ENCODE measurements around the gene CLPSL1. TPM values are rescaled to one million over a fixed set of nuclear protein-coding genes. Genes with fewer than 3 reads are reported as not detected.

Gene CLPSL1
- total RNA-seq, 3 donors from 2014 or later (not counting 1 experiment from before 2014, with no cell fraction given): not detected

- no peak overlapping the region for H3K4me3 ChIP-seq (ENCODE audit: low read length)
- ATAC-seq: no peak
- Mint-ChIP-seq H3K4me3 (no peak overlapping the region), H3K4me1 (no peaks in the 10 kb centered on the region), H3K27ac (no peak overlapping the region), H3K36me3 (no peaks in the 10 kb centered on the region), H3K27me3 (ENCODE audit: low read depth in 2 of 2) (no peaks in the 10 kb centered on the region), H3K9me3 (peaks cover 0 to 4% of the 10 kb centered on the region in 2 donors)
- no peaks in the 10 kb centered on the region for H3K36me3 ChIP-seq (ENCODE audit: control insufficient read depth, insufficient read depth, low read length)
- no peaks in the 10 kb centered on the region for H3K9me3 ChIP-seq (ENCODE audit: control insufficient read depth, insufficient read depth, low read length)
- no peak for TF ChIP-seq CTCF (IDR thresholded peaks at IDR 0.05)
- DNase-seq: no peak
- no peak overlapping the region for H3K27ac ChIP-seq (ENCODE audit: low read length)
- WGBS (ENCODE audit: insufficient coverage): 95% methylated on average over 7 of the region's 7 CpGs
- intact Hi-C loops (cut with micrococcal nuclease): no loop called here
- no peaks in the 10 kb centered on the region for H3K4me1 ChIP-seq (ENCODE audit: control insufficient read depth, insufficient read depth, low read length)
- H3K27me3 ChIP-seq (ENCODE audit: control insufficient read depth, insufficient read depth, low read length): no peaks in the 10 kb centered on the region
Observed at GRCh38 chr6:35750557-35750956, 30.3 kb upstream of the CLPSL1 start.

- no peak overlapping the region for H3K4me3 ChIP-seq (ENCODE audit: low read length)
- H3K4me1 ChIP-seq (ENCODE audit: control insufficient read depth, insufficient read depth, low read length): no peaks in the 10 kb centered on the region
- intact Hi-C loops (cut with micrococcal nuclease): no loop called here
- Mint-ChIP-seq H3K27ac (no peak overlapping the region), H3K9me3 (peaks cover 0 to 4% of the 10 kb centered on the region in 2 donors), H3K4me3 (no peak overlapping the region), H3K4me1 (no peaks in the 10 kb centered on the region), H3K36me3 (no peaks in the 10 kb centered on the region), H3K27me3 (ENCODE audit: low read depth in 2 of 2) (no peaks in the 10 kb centered on the region)
- no peaks in the 10 kb centered on the region for H3K27me3 ChIP-seq (ENCODE audit: control insufficient read depth, insufficient read depth, low read length)
- TF ChIP-seq CTCF (IDR thresholded peaks at IDR 0.05): no peak
- no peaks in the 10 kb centered on the region for H3K9me3 ChIP-seq (ENCODE audit: control insufficient read depth, insufficient read depth, low read length)
- DNase-seq (no peak), ATAC-seq (no peak)
- H3K36me3 ChIP-seq (ENCODE audit: control insufficient read depth, insufficient read depth, low read length): no peaks in the 10 kb centered on the region
- H3K27ac ChIP-seq (ENCODE audit: low read length): no peak overlapping the region
- 82% methylated on average over 4 of the region's 4 CpGs for WGBS (ENCODE audit: insufficient coverage)
Observed at GRCh38 chr6:35751594-35751993, 29.2 kb upstream of the CLPSL1 start.

- H3K27ac ChIP-seq (ENCODE audit: low read length): no peak overlapping the region
- Mint-ChIP-seq H3K27me3 (ENCODE audit: low read depth in 2 of 2) (peaks cover 0 to 2% of the 10 kb centered on the region in 2 donors), H3K36me3 (no peaks in the 10 kb centered on the region), H3K9me3 (peaks cover 0 to 4% of the 10 kb centered on the region in 2 donors), H3K4me1 (no peaks in the 10 kb centered on the region), H3K27ac (no peak overlapping the region), H3K4me3 (no peak overlapping the region)
- ATAC-seq (no peak), DNase-seq (no peak)
- no peaks in the 10 kb centered on the region for H3K27me3 ChIP-seq (ENCODE audit: control insufficient read depth, insufficient read depth, low read length)
- no peaks in the 10 kb centered on the region for H3K36me3 ChIP-seq (ENCODE audit: control insufficient read depth, insufficient read depth, low read length)
- H3K4me1 ChIP-seq (ENCODE audit: control insufficient read depth, insufficient read depth, low read length): no peaks in the 10 kb centered on the region
- TF ChIP-seq CTCF (IDR thresholded peaks at IDR 0.05): no peak
- intact Hi-C loops (cut with micrococcal nuclease): no loop called here
- 90% methylated on average over 4 of the region's 4 CpGs for WGBS (ENCODE audit: insufficient coverage)
- no peak overlapping the region for H3K4me3 ChIP-seq (ENCODE audit: low read length)
- no peaks in the 10 kb centered on the region for H3K9me3 ChIP-seq (ENCODE audit: control insufficient read depth, insufficient read depth, low read length)
Observed at GRCh38 chr6:35752330-35752729, 28.5 kb upstream of the CLPSL1 start.
